ENCODE data around the gene ASB5.
"Not testable (repeated sequence)": the region's sequence is repeated elsewhere in the genome, so short reads cannot be mapped to it uniquely, and the experiment has no call there.

The ASB5 gene

DNA sequence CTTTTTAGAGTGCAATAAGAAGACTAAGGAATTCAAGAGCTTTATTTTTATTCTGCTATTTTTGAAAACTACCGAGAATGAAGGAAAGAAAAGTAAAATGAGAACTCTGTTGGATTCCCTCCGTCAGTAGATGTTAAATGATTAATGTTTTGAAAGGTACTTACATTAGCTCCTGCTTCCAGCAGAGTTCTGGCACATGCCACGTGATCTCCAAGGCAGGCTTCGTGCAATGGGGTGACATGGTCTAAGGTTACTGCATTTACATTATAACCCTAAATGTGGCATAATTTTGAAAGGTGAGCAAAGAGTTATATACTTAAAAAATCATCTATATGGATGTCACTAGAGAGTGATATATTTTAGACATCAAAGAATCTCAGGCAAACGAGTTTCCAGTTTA, 46.9 kb downstream of the ASB5 start:
- no peak for DNase-seq (ENCODE audit: low read depth)

GRCh38 chr4:176217510-176217909, 51.5 kb downstream of the ASB5 start:
- DNase-seq (ENCODE audit: low read depth), result no peak

DNA sequence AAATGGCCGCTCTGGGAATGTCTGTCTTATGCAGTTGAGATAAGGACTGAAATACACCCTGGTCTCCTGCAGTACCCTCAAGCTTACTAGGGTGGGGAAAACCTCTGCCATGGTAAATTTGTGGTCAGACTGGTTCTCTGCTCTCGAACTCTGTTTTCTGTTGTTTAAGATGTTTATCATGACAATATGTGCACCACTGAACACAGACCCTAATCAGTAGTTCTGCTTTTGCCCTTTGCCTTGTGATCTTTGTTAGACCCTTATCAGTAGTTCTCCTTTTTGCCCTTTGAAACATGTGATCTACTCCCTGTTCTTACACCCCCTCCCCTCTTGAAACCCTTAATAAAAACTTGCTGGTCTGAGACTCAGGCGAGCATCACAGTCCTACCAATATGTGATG, 56.7 kb downstream of the ASB5 start:
- not testable (repeated sequence) for DNase-seq (ENCODE audit: low read depth)

GRCh38 chr4:176210579-176211296, 58.3 kb downstream of the ASB5 start:
- DNase-seq (ENCODE audit: low read depth), result no peak

DNA sequence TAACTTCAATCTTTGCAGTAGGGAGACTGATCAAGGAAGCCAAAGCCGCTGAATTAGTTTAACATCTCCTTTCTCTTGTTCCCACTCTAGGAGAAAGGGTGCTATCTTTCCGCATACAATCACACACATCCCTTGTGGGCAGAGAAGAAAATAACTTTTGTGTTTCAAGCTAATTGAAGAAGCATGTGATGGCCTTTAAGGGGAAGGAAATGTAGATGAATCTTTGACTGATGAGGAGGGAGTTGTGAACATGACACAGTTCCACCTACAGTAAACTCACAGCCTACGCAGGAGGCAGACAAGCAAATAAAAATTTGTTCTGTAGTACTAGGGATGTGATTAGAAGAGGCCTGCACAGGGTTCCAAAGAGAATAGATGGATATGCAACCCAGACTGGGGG, 58.9 kb downstream of the ASB5 start:
- DNase-seq (ENCODE audit: low read depth), result no peak

- no peak for DNase-seq (ENCODE audit: low read depth)
These were observed 59.5 kb downstream of the ASB5 start for GRCh38 chr4:176209535-176209934.

DNA sequence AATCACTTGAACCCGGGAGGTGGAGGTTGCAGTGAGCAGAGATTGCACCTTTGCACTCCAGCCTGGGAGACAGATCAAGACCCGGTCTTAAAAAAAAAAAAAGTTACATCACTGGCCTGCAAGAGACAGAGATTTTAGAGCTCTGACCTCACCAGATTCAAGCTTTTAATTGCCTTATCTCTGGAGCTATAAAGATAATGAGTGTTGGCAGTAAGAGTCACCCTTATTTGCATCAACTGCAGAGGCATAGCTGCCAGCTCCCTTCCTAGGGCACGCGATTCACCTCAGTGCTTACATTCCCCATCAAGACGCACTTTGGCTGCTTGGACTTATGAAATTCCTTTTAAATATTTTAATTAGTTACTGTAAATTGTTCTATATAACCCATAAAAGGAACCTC, 61.2 kb downstream of the ASB5 start:
- DNase-seq (ENCODE audit: low read depth), result no peak

DNA sequence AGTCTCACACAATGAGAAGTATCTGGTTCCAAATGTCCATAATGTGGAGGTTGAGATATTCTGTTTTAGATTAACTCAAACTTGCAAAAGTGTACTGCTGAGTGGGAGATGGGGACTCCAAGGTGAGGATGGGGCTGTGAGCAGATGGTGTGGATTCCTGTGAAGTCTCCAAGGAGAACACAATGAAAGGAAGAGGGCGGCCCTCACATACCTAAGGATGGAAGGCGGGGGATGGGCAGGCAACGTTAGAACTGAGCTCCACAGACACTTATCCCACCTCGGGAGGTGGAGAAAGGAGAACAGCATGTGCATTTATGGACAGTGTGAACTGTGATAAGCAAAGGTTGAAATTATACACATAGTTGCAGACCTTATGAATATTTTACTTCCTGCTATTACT, 63.7 kb downstream of the ASB5 start:
- no peak for DNase-seq (ENCODE audit: low read depth)

DNA sequence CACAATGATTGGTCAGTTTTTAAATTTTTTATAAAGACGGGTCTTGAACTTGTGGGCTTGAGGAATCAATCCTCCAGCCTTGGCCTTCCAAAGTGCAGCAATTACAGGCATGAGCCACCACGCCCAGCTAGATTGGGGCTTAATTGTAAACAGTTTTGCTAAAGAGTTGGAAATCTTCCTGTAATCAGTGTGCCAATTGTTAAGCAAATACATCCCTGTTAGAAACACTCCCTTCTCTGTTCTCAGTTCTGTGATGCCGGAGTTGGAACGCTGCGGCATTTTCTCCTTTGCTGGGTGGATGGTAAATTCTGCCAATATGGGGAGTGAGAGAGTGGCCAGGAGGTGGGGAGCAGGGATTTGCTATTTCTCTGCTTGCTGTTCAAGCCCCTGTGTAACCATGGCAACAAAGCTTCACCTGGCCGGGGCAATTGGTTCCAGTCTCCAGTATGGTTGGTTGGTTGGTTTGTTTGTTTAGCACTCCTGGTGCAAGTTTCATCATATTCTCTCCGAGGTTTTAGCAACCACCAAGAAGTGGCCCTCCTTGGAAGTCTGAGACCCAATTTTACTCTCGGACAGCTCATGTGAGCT, 70.6 kb downstream of the ASB5 start:
- no peak for DNase-seq (ENCODE audit: low read depth)

- peak; percentile 87 for DNase-seq (ENCODE audit: low read depth)
These were observed 73.6 kb downstream of the ASB5 start, which contains the start of gene SPATA4 for GRCh38 chr4:176195184-176195978. Gene SPATA4, minus strand, starts transcription at chr4:176195585. Its CDS starts 23 bp downstream, at chr4:176195562.

DNA sequence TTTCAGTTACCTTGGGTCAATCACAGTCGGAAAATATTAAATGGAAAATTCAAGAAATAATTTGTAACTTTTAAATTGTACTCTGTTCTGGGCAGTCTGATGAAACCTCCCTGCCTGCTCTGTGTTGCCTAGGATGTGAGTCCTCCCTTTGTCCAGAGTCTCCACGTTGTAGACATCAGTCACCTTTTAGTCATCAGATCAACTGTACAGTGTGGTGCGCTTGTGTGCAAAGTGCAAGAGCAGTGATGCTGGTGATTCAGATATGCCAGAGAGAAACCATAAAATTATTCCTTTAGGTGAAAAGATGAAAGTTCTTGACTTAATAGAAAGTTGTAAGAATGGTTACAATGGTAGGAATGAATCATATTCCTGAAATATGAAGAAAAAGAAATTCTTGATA, 75.1 kb downstream of the ASB5 start:
- no peak for DNase-seq (ENCODE audit: low read depth)

- no peak for DNase-seq (ENCODE audit: low read depth)
These were observed 75.9 kb downstream of the ASB5 start for GRCh38 chr4:176193126-176193525.

DNA sequence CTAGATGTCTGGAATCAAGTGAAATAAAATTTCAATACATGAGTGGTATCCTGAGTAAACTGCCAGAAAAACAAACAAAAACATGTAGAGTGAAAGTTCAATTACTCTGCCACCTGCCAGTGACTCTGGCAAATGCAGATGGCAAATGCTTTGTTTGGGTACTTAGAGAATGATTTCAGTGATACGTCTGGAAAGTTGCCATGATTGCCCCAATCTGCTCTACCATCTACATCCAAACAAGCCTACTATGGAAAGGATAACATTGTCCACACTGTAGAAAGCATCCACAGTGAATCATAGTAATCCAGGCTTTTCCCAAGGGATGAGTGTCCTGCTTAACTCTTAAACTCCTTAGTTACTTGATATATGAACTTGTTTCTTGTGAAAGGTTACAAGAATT, 77.0 kb downstream of the ASB5 start:
- DNase-seq (ENCODE audit: low read depth), result no peak

GRCh38 chr4:176189891-176190795, 78.9 kb downstream of the ASB5 start:
- no peak for DNase-seq (ENCODE audit: low read depth)

- no peak for DNase-seq (ENCODE audit: low read depth)
These were observed 80.4 kb downstream of the ASB5 start for GRCh38 chr4:176188654-176189053.

- no peak for DNase-seq (ENCODE audit: low read depth)
These were observed 81.4 kb downstream of the ASB5 start for GRCh38 chr4:176187624-176188023.

DNA sequence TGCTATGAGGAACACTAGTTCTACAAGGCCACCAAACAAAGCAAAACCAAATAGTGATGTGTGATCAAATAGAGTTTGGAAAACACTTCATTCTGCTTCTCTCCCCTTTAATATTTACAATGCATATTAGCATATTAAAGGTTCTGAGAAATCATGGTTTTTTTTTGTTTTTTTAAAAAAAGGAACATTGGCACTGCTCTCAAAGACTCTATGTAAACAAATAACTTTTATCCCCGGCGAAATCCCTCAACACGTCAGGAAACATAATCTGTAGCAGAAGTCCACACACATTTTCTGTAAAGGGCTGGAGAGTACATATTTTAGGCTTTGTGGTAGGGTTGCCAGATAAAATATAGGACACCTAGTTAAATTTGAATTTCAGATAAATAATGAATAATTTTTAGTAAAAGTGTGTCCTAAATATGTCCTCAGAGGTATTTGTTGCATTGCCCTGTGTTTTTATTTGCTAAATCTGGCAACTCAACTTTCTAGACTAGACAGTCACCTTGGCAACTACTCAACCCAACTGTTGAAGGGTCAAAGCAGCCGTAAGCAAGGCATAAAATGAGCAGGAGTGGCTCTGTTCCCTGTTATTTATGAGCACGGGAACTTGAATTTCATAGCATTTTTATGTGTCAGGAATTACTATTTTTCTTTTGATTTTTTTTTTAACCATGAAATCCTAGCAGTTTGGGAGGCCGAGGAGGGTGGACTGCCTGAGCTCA, 82.2 kb downstream of the ASB5 start:
- no peak for DNase-seq (ENCODE audit: low read depth)

DNA sequence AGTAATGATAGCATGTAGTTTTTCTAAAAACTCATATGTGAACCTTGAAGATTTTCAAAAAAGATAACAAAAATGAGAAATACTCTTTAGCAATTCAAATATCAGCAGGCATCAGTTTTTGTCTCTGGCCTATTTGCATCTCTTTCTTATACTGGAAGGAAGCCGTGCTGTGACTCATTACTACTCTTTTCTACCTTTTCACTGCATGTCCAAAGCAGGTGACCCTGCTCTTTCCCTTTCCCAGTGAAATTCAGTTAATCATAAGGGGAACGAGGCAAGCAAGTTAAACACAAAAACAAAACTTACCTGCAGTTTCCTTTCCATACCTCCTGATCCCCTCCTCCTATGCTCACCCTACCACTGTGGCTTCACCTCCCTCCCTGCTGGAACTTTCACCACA, 83.0 kb downstream of the ASB5 start:
- DNase-seq (ENCODE audit: low read depth), result no peak

- DNase-seq (ENCODE audit: low read depth), result no peak
These were observed 84.0 kb downstream of the ASB5 start for GRCh38 chr4:176185051-176185450.
